Stimulated activated naive CD8-positive, alpha-beta T cell treated with anti-CD3 and anti-CD28 coated beads, Interleukin-15, amount 100 ng/mL, for 72 hours (primary cell): ENCODE results near the gene TMEM140.

Experiments used
- ATAC-seq: fragments of 150-1000 bp; cut with Tn5 transposase; 2 replicates; pipeline ENCODE4 v1.10.0; 2021; ENCODE audit warnings: mild to moderate bottlenecking, moderate library complexity
- DNase-seq, 2 donors: peaks; one replicate each; pipeline ENCODE4 v3.0.0; 2021 to 2022
- H3K27ac Mint-ChIP-seq, 2 donors: one replicate each; pipeline ENCODE4 v1.8.0; 2022; ENCODE audit warnings: mild to moderate bottlenecking in 2 of 2, mixed read lengths in 2 of 2, moderate library complexity in 2 of 2
- H3K27me3 Mint-ChIP-seq: one replicate; pipeline ENCODE4 v1.8.0; 2022; ENCODE audit warnings: mixed read lengths
- H3K4me1 Mint-ChIP-seq: one replicate; pipeline ENCODE4 v1.8.0; 2022; ENCODE audit warnings: mild to moderate bottlenecking, mixed read lengths
- H3K4me3 Mint-ChIP-seq, 2 donors: one replicate each; pipeline ENCODE4 v1.8.0; 2022; ENCODE audit warnings: mild to moderate bottlenecking in 2 of 2, mixed read lengths in 2 of 2, moderate library complexity in 1 of 2
- H3K9me3 Mint-ChIP-seq, 2 donors: one replicate each; pipeline ENCODE4 v1.8.0; 2022; ENCODE audit warnings: mixed read lengths in 2 of 2

The TMEM140 gene

GRCh38 chr7:135150072-135150782 is 2.4 kb downstream of the TMEM140 start:
- H3K27ac Mint-ChIP-seq: peak overlapping the region; percentile 64 to 85
- DNase-seq: no peak
- peaks cover 60% of the 10 kb centered on the region for H3K4me1 Mint-ChIP-seq
- H3K9me3 Mint-ChIP-seq: peaks cover 15 to 25% of the 10 kb centered on the region in 2 donors
- ATAC-seq: no peak
- no peaks in the 10 kb centered on the region for H3K27me3 Mint-ChIP-seq
- H3K4me3 Mint-ChIP-seq: peak overlapping the region; percentile 75 to 92

DNA sequence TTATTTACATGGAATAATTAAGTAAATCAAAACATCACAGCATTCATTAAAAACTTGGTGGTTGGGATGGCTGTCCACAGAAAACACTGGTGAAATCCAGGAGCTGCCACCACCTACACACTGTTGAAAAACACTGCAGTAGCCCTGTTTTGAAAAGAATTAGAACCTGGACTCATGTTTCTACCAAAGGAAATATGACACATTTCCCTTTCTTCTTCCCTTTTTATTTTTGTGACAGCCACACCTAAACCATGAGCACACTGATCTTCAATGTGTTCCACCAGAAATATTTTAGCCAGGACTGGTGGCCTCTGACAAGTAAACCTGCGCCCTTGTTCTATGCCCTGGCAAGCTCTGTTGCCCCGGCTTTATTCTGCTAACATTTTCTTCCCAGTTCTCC is 3.3 kb downstream of the TMEM140 start:
- no peaks in the 10 kb centered on the region for H3K27me3 Mint-ChIP-seq
- no peak for DNase-seq
- H3K27ac Mint-ChIP-seq: peak overlapping the region in 1 of 2 donors; percentile 6
- peaks cover 51% of the 10 kb centered on the region for H3K4me1 Mint-ChIP-seq
- ATAC-seq: no peak
- peaks cover 21 to 31% of the 10 kb centered on the region in 2 donors for H3K9me3 Mint-ChIP-seq
- H3K4me3 Mint-ChIP-seq: peak overlapping the region; percentile 11 to 92

GRCh38 chr7:135151533-135151932 is 3.7 kb downstream of the TMEM140 start:
- Mint-ChIP-seq H3K4me1 (peaks cover 47% of the 10 kb centered on the region), H3K27me3 (no peaks in the 10 kb centered on the region), H3K27ac (peak overlapping the region in 1 of 2 donors; percentile 6), H3K9me3 (peaks cover 25 to 35% of the 10 kb centered on the region in 2 donors), H3K4me3 (peak overlapping the region; percentile 11 to 92)
- DNase-seq (no peak), ATAC-seq (no peak)

- Mint-ChIP-seq H3K27me3 (no peaks in the 10 kb centered on the region), H3K4me3 (no peak overlapping the region), H3K4me1 (peaks cover 42% of the 10 kb centered on the region), H3K9me3 (peaks cover 33 to 44% of the 10 kb centered on the region in 2 donors), H3K27ac (peak overlapping the region in 1 of 2 donors; percentile 91)
- ATAC-seq (no peak), DNase-seq (no peak)
Measured at GRCh38 chr7:135152442-135152841, 4.6 kb downstream of the TMEM140 start.

DNA sequence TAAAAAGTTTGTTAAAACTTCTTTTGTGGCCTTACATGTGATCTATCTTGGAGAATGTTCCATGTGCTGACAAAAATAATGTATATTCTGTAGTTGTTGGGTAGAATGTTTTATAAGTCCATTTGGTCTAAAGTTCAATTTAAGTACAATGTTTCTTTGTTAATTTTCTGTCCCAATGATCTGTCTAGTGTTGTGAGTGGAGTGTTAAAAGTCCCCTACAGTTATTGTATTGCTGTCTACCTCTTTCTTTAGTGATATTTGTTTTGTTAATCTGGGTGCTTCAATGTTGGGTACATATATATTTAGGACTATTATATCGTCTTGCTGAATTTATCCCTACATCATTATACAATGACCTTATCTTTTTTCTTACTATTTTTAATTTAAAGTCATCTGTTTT is 6.9 kb downstream of the TMEM140 start:
- no peaks in the 10 kb centered on the region for H3K27me3 Mint-ChIP-seq
- peak overlapping the region in 1 of 2 donors; percentile 35 for H3K4me3 Mint-ChIP-seq
- H3K4me1 Mint-ChIP-seq: peaks cover 61% of the 10 kb centered on the region
- peaks cover 33 to 50% of the 10 kb centered on the region in 2 donors for H3K9me3 Mint-ChIP-seq
- no peak for DNase-seq
- no peak for ATAC-seq
- H3K27ac Mint-ChIP-seq: no peak overlapping the region

DNA sequence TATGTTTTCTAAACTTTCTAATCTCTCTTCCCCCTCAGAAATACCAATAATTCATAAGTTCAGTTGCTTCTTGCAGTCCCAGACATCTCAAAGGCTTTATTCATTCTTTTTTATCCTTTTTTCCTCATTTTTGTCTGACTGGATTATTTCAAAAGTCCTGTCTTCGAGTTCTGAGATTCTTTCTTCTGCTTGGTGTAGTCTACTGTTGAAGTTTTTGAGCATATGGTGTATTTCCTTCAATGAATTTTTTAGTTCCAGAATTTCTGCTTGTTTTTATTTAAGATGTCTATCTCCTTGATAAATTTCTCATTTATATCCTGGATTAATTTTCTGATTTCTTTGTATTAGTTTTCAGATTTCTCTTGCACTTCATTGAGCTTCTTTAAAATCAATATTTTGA is 8.4 kb downstream of the TMEM140 start:
- Mint-ChIP-seq H3K27me3 (no peaks in the 10 kb centered on the region), H3K4me3 (no peak overlapping the region), H3K9me3 (peaks cover 33 to 56% of the 10 kb centered on the region in 2 donors), H3K4me1 (peaks cover 61% of the 10 kb centered on the region), H3K27ac (no peak overlapping the region)
- no peak for DNase-seq
- no peak for ATAC-seq

- H3K4me3 Mint-ChIP-seq: no peak overlapping the region
- H3K27ac Mint-ChIP-seq: peak overlapping the region in 1 of 2 donors; percentile 37
- DNase-seq (no peak), ATAC-seq (no peak)
- peaks cover 47 to 66% of the 10 kb centered on the region in 2 donors for H3K9me3 Mint-ChIP-seq
- H3K4me1 Mint-ChIP-seq: peaks cover 72% of the 10 kb centered on the region
- H3K27me3 Mint-ChIP-seq: no peaks in the 10 kb centered on the region
Measured at GRCh38 chr7:135158141-135158655, 10.3 kb downstream of the TMEM140 start.

GRCh38 chr7:135158874-135159273 is 11.0 kb downstream of the TMEM140 start:
- Mint-ChIP-seq H3K4me1 (peaks cover 68% of the 10 kb centered on the region), H3K4me3 (no peak overlapping the region), H3K9me3 (peaks cover 46 to 61% of the 10 kb centered on the region in 2 donors), H3K27me3 (no peaks in the 10 kb centered on the region), H3K27ac (peak overlapping the region in 1 of 2 donors; percentile 92)
- ATAC-seq: no peak
- DNase-seq: no peak

DNA sequence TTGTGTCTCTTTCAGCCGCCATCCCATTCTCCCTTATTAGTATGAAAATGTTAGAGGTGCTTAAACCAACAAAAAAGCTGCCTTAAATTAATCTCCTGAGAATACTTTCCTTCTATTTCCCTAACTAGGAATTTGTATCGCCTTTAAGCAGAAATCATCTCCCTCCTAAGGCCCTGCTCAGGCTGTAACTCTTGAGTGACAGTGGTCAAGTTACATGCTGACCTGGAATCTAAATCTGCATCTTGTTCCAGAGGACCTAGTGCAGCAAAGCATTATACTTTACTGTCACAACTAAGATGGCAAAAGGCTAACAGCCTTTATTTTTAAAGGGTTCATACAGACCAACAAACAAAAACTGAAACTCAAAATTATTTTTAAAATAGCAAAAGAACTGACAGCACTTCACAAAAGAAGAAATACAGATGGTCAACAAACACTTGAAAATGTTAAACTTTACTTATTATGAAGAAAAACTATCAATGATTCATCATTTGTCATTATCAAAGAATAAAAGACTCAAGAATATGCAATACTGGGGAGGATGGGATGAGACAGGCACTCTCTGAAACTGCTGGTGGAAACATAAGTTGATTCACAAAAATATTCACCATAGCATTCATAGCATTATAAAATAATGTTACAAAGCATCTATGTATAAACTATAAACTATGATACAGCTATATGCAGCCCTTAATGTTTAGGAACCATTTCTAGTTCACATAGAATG is 11.7 kb downstream of the TMEM140 start:
- DNase-seq: no peak
- Mint-ChIP-seq H3K27me3 (no peaks in the 10 kb centered on the region), H3K4me3 (peak overlapping the region; percentile 28 to 53), H3K4me1 (peaks cover 68% of the 10 kb centered on the region), H3K9me3 (peaks cover 39 to 55% of the 10 kb centered on the region in 2 donors), H3K27ac (peak overlapping the region; percentile 51 to 99)
- no peak for ATAC-seq

GRCh38 chr7:135160098-135160857 is 12.4 kb downstream of the TMEM140 start:
- ATAC-seq (peak; percentile 48), DNase-seq (no peak)
- H3K27me3 Mint-ChIP-seq: no peaks in the 10 kb centered on the region
- peak overlapping the region; percentile 56 to 79 for H3K4me3 Mint-ChIP-seq
- peaks cover 32 to 47% of the 10 kb centered on the region in 2 donors for H3K9me3 Mint-ChIP-seq
- peak overlapping the region; percentile 97 to 99 for H3K27ac Mint-ChIP-seq
- peaks cover 71% of the 10 kb centered on the region for H3K4me1 Mint-ChIP-seq

GRCh38 chr7:135160858-135161653 is 13.2 kb downstream of the TMEM140 start:
- ATAC-seq: no peak
- Mint-ChIP-seq H3K27me3 (no peaks in the 10 kb centered on the region), H3K4me1 (peaks cover 78% of the 10 kb centered on the region), H3K9me3 (peaks cover 27 to 43% of the 10 kb centered on the region in 2 donors), H3K4me3 (peak overlapping the region; percentile 16 to 79), H3K27ac (peak overlapping the region; percentile 97 to 99)
- DNase-seq: no peak

- Mint-ChIP-seq H3K27ac (peak overlapping the region in 1 of 2 donors; percentile 71), H3K4me1 (peaks cover 84% of the 10 kb centered on the region), H3K4me3 (peak overlapping the region; percentile 20 to 34), H3K9me3 (peaks cover 21 to 36% of the 10 kb centered on the region in 2 donors), H3K27me3 (no peaks in the 10 kb centered on the region)
- no peak for ATAC-seq
- no peak for DNase-seq
Measured at GRCh38 chr7:135161669-135162068, 13.8 kb downstream of the TMEM140 start.

- Mint-ChIP-seq H3K27me3 (no peaks in the 10 kb centered on the region), H3K4me1 (peaks cover 88% of the 10 kb centered on the region), H3K9me3 (peaks cover 14 to 28% of the 10 kb centered on the region in 2 donors), H3K4me3 (no peak overlapping the region), H3K27ac (no peak overlapping the region)
- DNase-seq (no peak), ATAC-seq (no peak)
Measured at GRCh38 chr7:135162382-135163001, 14.6 kb downstream of the TMEM140 start.

DNA sequence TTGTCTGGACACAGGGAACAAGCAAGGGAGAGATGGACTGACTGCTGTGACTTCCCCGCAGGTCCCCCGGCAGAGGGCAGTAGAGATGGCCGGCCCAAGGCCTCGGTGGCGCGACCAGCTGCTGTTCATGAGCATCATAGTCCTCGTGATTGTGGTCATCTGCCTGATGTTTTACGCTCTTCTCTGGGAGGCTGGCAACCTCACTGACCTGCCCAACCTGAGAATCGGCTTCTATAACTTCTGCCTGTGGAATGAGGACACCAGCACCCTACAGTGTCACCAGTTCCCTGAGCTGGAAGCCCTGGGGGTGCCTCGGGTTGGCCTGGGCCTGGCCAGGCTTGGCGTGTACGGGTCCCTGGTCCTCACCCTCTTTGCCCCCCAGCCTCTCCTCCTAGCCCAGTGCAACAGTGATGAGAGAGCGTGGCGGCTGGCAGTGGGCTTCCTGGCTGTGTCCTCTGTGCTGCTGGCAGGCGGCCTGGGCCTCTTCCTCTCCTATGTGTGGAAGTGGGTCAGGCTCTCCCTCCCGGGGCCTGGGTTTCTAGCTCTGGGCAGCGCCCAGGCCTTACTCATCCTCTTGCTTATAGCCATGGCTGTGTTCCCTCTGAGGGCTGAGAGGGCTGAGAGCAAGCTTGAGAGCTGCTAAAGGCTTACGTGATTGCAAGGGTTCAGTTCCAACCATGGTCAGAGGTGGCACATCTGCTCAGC is 16.6 kb downstream of the TMEM140 start:
- Mint-ChIP-seq H3K27ac (peak overlapping the region; percentile 65 to 88), H3K9me3 (peaks cover 14 to 22% of the 10 kb centered on the region in 2 donors), H3K4me1 (peaks cover 89% of the 10 kb centered on the region), H3K4me3 (no peak overlapping the region), H3K27me3 (no peaks in the 10 kb centered on the region)
- DNase-seq: no peak
- ATAC-seq: no peak
